HG03045 (cell line): ENCODE measurements around the gene EP400.
A peak's percentile ranks its signal among the peaks of the same experiment; 100 is the strongest.

Experiments
- ATAC-seq: cut with Tn5 transposase; IDR thresholded peaks from one replicate; pipeline ENCODE4 v1.9.1; 2021; ENCODE audit warnings: mild to moderate bottlenecking, moderate library complexity; ENCODE audit not compliant: unreplicated experiment

The EP400 gene

GRCh38 chr12:131923260-131923659 lies 26.5 kb upstream of the EP400 start:
- ATAC-seq: peak; percentile 79

GRCh38 chr12:131927110-131928079 lies 22.3 kb upstream of the EP400 start:
- ATAC-seq: no peak

- peak; percentile 0 for ATAC-seq
These were observed 21.5 kb upstream of the EP400 start for GRCh38 chr12:131928080-131928710.

DNA sequence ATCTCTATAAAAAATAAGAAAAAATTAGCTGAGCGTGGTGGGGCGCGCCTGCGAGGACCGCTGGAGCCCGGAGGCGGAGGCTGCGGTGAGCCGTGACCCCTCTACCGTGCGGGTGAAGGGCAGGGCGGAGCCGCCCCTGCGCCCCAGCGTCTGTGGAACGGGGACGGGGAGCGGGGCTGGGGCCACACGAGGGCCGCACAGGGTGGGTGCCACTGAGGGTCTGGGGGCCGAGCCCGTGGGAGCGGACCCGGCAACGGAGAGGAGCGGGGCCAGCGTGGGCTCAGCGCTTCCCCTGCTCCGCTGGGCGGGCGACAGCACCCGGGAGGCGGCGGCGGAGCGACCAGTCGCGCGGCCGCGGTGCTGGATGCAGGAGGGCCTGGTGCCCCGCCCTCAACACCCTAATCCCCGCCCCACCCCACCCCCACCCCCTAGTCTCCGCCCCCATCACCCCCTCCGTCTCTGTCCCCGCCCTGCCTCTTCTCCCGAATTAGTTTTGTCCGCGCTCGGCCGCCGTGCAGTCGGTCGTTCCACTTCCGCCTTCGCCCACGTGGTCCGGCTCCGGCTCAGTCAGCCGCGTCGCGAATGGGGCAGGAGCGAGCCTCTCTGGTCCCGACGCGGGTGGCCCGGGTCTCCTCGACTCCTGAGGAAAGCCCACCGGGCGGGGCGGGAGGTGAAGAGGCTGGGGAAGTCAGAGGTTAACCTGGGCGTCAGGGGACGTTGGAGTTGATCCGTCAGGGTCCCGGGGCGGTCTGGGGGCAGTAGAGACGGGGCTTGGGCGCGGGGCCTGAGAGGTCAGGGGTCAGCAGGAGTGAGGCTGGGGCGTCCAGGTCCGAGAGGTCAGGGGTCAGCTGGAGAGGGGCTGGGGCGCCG lies 20.8 kb upstream of the EP400 start, which contains the start of gene PUS1:
PUS1 (plus strand) TSS at position 566 of the 870 bp plus-strand sequence. CDS start 447 bp downstream, outside the sequence.
- ATAC-seq: peak; percentile 63

DNA sequence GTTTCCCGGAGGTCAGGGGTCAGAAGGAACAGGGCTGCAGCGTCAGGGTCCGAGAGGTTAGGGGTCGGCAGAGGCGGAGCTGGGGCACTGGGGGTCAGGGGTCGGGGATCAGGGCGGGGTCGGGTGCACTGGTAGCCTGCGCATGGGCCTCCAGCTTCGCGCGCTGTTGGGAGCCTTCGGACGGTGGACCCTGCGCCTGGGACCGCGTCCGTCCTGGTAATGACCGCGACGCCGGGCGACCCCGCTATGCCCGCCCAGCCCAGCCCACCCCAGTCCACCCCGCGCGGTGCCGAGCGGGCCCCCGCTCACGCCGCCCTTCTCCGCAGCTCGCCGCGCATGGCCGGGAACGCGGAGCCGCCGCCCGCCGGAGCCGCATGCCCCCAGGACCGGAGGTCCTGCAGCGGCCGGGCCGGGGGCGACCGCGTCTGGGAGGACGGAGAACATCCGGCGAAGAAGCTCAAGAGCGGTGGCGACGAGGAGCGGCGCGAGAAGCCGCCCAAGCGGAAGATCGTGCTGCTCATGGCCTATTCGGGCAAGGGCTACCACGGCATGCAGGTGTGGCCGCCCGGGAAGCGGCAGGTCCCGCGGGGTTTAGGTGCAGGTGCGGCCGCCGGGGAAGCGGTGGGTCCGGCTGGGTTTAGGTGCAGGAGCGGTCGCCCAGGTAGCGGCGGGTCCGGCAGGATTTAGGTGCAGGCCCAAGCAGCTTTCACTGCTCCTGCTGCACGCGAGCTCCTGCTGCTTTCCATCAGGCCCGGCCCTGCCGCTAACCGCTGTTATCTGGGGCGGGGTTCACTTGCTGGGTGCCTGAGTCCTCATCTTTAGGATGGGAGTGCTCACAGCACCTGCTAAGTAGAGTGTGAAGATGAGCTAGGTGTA lies 19.9 kb upstream of the EP400 start:
- ATAC-seq: peak; percentile 13

DNA sequence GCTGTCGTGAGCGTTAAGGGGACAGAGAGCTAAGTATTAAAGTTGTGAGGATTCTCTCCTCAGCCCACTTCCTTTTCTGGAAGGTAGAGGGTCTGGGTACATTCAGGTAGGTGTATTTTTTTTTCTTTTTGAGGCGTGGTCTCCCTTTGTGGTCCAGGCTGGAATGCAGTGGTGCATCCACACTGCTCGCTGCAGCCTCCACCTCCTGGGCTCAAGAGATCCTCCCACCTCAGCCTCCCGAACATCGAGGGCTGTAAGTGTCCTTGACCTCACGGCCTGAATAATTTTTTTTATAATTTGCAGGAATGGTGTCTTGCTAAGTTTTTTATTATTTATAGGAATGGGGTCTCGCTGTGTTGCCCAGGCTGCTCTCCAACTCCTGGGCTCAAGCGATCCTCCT lies 19.2 kb upstream of the EP400 start:
- ATAC-seq: no peak

- no peak for ATAC-seq
These were observed 16.4 kb upstream of the EP400 start for GRCh38 chr12:131933387-131933786.

- ATAC-seq: no peak
These were observed 15.2 kb upstream of the EP400 start for GRCh38 chr12:131934535-131934934.

GRCh38 chr12:131938082-131938481 lies 11.7 kb upstream of the EP400 start:
- ATAC-seq: no peak

DNA sequence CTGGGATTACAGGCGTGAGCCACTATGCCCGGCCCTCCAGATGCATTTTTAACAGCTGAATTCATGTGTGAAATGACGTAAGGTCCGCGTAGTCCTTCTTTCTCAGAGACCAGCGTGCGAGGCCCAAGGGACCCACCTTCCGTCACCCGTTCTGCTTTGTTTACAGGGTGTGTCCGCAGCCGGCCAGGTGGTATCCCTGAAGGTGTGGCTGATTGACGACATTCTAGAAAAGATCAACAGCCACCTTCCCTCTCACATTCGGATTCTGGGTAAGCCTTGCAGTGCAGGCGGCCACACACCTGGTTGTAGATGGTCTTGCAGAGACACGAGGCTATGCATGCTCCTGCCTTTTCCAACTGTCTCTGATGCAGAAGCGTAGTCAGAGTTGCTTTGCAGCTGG lies 10.7 kb upstream of the EP400 start:
- no peak for ATAC-seq

GRCh38 chr12:131940141-131940547 lies 9.6 kb upstream of the EP400 start:
- ATAC-seq: no peak

DNA sequence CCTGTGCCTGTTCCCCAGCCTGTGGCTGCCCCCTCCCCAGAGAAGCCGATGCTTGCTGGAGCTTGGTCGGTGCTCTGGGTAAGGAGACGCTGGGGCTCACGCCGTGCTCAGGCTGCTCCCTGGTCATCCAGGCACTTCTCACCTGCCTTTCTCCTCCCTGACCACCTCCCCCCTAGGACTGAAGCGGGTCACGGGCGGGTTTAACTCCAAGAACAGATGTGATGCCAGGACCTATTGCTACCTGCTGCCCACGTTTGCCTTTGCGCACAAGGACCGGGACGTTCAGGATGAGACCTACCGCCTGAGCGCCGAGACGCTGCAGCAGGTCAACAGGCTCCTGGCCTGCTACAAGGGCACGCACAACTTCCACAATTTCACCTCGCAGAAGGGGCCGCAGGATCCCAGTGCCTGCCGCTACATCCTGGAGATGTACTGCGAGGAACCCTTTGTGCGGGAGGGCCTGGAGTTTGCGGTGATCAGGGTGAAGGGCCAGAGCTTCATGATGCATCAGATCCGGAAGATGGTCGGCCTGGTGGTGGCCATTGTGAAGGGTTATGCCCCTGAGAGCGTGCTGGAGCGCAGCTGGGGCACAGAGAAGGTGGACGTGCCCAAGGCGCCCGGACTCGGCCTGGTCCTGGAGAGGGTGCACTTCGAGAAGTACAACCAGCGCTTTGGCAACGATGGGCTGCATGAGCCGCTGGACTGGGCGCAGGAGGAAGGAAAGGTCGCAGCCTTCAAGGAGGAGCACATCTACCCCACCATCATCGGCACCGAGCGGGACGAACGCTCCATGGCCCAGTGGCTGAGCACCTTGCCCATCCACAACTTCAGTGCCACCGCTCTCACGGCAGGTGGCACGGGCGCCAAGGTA lies 8.4 kb upstream of the EP400 start:
- ATAC-seq: no peak

DNA sequence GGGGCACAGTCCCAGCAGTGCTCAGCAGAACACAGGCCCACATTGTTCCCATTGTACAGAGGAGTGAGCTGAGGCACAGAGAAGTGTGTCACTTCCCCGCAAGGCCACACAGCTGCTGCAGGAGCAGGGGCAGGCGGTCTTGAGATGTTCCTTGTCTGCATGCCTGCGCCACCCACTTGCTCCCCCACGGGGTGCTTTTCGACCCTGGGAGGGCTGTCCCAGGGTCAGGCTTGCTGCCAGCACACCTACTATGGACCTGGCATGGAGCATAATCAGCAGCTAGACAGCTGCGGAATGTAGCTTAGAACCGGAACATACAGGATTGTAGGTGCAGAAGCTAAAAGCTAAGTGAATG lies 7.8 kb upstream of the EP400 start:
- no peak for ATAC-seq

DNA sequence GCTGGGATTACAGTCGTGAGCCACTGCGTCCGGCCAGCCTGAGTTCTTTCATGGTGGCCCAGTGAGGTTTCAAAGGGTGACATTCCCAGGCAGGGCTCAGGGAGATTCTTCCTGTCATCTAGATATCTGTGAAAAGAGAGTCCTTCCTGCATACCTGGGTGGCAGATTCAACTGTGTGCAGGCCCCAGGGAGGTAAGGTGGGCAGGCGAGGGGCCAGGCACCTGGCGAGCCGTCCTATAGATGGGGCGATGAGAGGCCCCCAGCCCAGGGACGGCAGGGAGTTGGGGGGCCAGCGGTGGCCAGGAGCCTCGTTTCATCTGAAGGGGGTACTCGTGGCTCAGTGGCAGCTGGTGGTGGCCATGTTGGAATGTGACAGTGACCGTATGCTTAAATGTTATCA lies 7.1 kb upstream of the EP400 start:
- no peak for ATAC-seq

DNA sequence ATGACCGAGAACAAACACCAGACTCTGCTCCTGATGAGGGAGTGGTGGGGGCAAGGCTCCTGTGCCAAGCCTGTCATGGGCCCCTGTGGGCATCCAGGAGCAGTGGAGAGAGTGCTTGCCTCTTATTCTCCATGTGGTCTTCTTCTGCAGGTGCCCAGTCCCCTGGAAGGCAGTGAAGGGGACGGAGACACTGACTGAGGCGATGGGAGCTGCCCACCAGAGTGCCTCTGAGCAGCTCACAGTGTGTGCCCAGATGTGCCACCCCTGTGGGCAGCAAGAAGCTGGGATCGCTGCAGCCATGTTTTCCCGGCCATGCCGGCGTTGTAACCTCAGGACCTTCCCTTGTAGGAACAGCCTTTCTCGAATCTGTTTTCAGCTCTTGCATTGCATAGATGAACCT lies 6.4 kb upstream of the EP400 start:
- no peak for ATAC-seq

DNA sequence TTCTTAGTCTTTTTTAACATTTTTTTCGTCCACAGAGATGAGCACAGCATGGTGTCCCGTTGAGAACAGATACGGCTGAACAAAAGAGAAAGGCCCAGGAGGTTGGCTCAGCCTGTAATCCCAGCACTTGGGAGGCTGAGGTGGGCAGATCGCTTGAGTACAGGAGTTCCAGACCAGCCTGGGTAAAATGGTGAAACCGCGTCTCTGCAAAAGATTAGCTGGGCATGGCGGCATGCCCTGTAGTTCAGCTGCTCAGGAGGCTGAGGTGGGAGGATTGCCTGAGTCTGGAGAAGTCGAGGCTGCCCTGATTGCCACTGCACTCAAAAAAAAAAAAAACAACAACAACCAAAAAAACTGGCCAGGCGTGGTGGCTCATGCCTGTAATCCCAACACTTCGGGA lies 5.9 kb upstream of the EP400 start:
- no peak for ATAC-seq

DNA sequence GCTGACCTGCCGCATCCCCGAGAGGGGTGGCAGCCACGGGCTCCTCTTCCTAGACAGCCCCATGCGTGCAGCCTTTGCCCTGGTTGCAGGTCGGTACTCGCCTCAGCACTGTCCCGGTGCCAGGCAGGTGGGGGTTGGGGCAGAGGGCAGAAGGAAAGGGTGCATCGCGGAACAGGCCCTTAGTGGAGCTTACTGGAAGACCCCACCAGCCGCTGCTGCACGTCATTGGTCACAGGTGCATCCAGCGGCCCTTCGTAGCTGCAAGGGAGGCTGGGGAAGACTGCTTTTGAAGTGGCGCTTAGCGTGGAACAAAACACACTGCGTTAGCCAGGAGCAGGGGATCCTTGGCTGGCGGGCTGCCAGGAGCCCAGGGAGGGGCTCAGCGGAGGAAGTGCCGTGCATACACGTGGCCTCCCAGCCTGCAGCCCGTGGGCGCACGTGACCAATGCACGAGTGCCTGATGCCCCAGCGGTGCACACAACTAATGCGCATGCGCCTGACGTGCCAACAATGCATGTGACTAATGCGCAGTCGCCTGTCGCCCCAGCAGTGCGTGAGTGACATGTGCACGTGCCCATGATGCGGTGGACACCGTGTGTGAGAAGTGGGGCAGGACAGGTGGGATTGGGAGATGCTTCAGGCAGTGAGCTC lies 5.0 kb upstream of the EP400 start:
- ATAC-seq: no peak

- no peak for ATAC-seq
These were observed 3.0 kb upstream of the EP400 start for GRCh38 chr12:131946757-131947156.
